GM18951 (cell line): ENCODE results near the gene ARHGAP6.

Source experiments
- POLR2A ChIP-seq: IDR thresholded peaks from 4 replicates; pipeline ENCODE4 v1.6.1; 2011; ENCODE audit warnings: mild to moderate bottlenecking; ENCODE audit not compliant: insufficient read length, insufficient read depth; ENCODE audit errors: extremely low read depth
- in situ Hi-C: fragments of 300-500 bp; cut with MboI; formaldehyde crosslinking; loops from one replicate; pipeline ENCODE4 v1.12.0; 2022; ENCODE audit warnings: low sequenced_read_pairs, mixed read lengths, inconsistent platforms; ENCODE audit not compliant: unreplicated experiment

The ARHGAP6 gene

DNA sequence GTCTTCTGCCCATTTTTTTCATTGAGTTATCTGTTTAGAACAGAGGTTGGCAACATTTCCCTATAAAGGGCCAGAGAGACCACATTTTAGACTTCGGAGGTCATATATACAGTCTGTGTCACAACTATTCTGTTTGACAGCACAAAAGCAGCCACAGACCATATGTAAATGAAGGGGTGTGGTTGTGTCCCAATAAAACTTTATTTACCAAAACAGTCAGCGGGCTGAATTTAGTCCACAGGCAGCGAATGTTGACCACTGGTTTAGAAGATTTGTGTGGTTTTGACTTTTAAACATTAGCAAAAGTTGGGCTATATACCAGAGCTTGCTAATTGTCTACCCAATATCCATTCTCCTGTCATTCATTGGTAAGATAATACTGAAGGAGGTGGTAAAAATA lies 221.7 kb downstream of the ARHGAP6 start:
- no peak for TF ChIP-seq POLR2A
- in situ Hi-C loops, result no loop called here

DNA sequence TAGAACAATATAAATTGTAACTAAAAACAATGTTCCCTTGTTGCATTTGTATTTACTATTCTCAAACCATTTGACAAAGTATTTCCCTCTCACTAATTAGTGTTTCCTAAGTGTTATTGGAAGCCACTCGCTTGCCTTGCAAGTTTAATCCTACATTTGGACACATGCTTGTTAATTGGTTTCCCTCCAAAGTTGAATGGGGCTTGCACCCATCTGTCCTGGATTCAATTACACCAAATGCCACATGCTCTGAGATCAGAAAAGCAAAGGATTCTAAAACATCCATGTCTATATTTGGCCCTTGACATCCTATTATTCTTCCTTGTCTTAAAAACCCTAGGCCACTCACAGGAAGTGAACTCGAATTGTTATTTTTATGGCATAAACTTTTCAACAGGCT lies 225.9 kb downstream of the ARHGAP6 start:
- in situ Hi-C loops, result no loop called here
- TF ChIP-seq POLR2A, result no peak

DNA sequence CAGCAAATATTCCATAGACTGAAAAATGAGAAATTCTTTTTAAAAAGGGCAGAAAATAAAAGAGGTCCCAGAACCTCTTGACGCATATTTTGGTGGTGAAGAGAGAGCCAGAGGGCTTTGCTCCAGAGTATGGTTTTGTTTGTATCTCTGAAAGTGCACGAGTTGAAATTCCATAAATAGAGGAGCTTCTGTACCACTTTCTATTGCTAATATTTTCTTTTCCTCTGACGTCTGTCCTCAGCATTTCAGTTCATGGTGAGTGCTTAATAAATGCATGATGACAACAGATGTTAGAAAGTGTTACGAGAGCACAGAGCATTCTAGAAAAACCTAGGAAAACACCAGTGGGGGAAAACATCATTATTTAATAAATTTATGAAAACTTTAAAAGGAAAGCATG lies 227.0 kb downstream of the ARHGAP6 start:
- in situ Hi-C loops, result no loop called here
- no peak for TF ChIP-seq POLR2A

DNA sequence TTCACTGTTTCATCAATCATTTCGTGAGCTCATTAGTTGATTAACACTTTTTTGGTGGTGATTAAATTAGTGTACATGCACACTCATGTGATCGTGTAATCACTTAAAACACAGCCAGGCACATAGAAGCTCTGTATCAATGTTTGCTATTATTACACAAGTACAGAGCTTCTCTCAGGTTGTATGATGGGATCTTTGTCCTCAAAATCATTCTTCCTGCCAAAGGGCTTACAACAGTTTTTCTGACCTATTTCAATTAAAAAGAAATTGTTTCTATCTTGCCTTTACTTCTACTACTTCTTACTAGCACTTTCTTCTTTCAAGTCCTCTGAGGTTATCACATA lies 227.4 kb downstream of the ARHGAP6 start:
- TF ChIP-seq POLR2A, result no peak
- in situ Hi-C loops, result no loop called here

DNA sequence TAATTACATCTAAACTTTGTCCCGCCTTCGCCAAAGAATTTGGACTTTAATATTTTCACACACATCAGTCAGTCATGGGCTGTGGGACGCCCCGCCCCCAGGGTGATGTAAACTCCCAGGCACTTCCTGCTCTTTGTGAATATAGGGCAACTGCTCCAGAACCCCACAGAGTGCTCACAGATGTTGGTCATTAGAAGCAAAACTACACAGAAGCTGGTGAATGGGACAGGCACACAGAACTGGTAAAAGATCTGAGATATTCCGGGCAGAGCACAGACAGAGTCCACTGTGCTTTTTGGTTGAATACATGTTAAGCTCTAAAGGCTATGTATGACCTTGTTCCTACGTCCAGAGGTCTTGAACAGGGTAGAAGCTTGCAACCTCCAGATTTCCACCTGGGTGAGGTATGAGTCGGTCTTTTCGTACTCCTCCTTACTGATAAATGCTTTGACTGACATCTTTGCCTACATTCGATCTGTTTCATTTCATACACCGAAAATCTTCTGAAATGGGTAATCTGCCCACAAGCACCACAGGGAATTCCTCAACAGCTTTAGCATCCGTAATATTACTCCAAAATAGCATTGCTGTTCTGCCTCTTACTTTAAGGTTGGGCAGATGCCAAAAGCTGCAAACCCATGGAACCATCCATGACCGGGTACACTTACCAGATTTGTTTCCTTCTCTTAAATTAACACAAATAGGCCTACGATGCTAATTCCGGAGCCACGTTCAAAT lies 227.9 kb downstream of the ARHGAP6 start:
- TF ChIP-seq POLR2A, result no peak
- in situ Hi-C loops, result no loop called here

DNA sequence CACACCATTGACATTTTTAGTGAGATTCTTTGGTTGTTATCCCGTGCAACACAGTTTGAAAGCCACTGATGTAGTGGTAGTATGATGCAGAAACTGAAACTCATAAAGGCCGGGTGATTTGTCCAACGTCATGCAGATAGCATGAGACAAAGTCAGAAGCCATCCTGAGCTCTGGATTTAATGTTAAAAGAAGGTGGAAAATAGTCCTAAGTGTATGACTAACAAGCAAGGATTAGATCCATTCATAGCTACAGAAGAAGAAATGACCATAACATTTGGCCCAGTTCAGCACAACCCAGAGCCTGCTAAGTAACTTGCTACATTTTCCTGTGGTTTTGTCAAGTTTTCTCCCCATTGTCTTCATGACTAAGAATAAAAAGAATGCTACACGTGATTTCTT lies 230.2 kb downstream of the ARHGAP6 start:
- no peak for TF ChIP-seq POLR2A
- in situ Hi-C loops, result no loop called here

DNA sequence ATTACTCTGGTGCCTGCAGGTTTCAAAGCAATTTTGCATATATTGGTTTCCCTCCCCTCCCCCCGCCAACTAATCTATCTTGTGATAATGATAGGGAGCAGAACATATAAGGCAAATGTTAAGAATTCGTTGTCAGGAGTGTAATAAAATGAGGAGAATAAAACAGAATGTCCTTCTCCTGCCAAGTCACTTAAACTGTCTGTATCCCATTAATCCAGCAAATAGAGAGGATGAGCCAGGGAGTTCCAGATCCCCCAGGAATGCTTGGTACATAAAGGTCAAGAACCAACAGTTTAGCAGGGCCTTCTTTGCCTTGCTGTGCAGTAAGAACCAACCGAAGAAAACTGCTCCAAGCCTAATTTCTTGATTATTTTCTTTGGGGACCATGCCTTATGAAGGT lies 231.1 kb downstream of the ARHGAP6 start:
- in situ Hi-C loops, result no loop called here
- TF ChIP-seq POLR2A, result no peak

DNA sequence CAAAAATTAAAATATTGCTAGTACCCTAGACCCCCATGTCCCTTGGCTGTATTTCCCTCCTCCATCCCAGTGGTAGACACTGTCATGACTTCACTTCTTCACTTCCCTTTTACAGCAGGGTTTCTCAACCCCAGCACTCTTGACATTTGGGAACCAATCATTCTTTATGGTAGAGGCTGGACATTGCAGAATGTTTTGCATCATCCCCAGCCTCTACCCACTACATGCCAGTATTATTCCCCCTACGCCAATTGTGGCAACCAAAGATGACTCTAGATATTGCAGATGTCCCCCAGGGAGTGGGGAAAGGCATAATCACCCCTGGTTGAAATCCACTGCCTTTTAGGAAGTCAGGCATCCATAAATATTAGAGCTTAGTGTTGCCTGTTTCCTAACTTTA lies 233.9 kb downstream of the ARHGAP6 start:
- in situ Hi-C loops, result no loop called here
- TF ChIP-seq POLR2A, result no peak

DNA sequence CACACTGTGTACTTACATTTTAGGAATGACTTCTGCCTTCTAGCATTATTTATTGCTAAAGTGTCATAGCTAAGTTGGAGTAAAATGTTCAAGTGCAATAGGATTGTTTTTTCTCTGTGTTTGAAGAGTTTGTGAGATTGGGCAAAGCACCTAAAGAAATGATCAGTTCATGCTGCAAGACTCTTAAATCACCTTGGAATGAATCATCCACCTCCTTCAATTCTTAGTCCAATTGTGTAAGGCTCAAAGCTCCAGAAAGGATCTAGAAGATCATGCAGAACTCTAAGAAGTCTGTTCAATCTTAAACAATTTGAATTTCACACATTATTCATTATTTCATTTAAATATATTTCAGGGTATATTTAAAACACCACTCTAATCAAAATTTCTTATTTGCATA lies 235.4 kb downstream of the ARHGAP6 start:
- in situ Hi-C loops, result no loop called here
- no peak for TF ChIP-seq POLR2A

DNA sequence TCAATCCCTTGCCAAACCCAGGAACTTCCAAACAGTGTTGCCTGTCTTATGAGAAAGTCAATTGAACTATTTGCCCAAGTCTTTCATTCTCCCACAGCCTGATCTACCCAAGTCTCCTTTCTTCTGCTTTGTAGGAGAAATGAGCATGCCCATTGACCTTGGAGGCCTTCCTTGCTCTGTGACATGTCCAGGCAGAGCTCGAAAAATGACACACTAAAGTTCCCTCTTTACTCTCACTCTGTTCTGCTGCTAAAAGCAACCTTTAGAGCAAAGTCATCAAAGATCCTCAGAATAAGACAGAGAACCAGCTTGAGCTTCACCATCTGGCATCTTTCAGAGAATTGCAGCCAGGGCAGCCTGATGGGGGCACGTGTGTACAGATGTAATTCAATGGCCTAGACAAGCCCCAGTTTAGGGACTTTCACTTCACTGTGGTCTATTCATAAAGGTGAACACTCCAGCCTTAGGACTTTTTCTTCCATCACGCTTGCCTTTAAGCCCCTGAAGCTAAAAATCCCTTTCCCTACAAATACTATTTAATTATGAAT lies 236.1 kb downstream of the ARHGAP6 start:
- in situ Hi-C loops, result no loop called here
- no peak for TF ChIP-seq POLR2A

DNA sequence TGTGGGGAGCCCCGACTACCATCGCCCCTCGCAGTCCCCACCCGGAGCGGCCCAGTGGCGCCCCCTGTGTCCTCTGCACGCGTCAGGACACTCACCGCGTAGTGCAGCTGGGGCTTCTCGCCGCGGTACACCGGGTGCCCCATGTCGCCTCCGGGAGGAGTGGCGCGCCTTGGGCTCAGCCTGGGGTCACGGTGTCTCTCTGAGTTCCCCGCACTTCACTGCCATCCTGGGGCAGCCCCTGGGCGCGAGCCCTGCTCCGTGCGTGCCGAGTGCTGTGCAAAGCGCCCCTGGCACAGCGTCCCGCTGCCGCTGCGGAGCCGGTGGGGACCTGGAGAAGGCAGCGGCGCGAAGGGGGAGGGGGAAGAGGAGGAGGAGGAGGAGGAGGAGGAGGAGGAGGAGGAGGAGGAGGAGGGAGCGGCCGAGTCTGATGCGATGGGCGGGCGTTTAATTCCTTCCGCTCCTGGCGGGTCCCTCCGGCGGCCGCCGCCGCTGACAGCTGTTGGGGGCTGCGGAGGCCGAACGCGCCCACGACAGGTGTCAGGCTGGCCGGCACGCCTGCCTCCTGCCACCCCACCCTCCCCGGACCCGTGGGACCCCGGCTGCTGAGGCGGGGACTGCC lies 238.2 kb downstream of the ARHGAP6 start:
- peak; percentile 32 for TF ChIP-seq POLR2A
- in situ Hi-C loops, result no loop called here

DNA sequence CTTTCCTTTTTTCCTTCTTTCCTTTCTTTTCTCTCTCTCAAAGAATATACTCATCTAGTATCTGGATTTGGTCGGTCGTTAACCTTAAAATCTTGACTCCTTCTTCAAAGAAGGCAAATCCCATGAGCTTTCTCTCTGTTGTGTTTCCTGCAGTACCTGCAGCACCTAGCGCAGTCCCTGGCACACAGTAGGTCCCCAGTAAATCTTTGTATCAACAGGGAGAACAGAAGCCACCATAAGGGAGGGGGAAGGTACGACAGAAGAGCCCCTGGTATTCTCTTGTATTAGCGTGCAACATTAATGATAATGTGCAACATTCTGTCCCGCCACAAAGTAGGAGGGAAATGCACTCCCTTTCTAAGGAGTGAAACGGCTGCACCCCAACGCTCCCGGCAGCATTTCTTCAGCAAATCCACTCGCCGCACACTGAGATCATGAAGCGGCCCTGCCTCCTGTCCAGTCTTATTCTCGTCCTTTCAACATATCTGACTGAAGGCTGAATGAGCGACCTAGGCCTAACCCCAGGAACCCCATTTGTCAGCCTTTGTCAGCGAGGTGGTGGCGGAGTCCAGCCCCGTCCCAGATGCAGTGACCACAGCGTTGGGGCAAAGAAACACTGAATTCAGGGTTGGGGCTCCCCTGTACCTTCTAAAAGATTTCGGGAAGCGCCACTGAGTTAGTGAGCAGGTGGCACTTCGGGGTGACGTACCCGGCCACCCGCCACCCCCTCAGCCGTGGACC lies 238.8 kb downstream of the ARHGAP6 start:
- TF ChIP-seq POLR2A, result no peak
- in situ Hi-C loops, result no loop called here

DNA sequence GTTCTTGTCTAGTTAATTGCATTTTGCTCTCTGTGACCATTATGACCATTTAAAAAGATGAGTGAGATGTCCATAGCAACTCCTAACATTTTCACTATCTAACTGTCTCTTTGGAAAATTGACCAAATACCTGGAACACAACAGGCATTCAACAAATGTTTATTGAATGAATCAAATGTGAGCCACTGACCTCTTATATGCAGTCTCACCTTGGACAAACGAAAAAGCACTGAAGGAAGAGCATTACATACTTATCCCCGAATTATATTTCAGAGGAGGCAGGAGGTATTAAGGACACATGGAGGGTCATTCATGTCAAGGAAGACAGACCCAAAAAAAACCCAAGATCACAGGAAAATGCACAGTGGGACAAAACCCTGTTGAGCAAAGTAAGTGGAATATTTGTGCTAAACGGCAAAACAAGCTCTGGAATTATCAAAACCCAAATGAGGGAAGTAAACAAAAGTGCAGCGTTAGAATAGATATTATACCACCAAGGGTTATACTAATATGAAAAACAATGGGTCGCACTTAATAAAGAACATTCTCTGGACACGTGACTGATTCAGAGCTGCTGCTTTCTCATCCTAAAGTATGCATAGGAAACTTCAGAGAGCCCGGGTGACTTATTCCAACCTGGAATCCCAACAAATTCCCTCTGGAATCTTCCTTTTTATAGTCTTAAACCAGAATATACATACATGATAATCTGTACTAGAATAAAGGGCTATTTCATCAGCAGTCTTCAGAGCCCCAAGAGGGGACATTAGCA lies 240.6 kb downstream of the ARHGAP6 start:
- TF ChIP-seq POLR2A, result no peak
- in situ Hi-C loops, result no loop called here
